Activated CD8-positive, alpha-beta memory T cell treated with anti-CD3 and anti-CD28 coated beads for 1 hour (primary cell): ENCODE data around the gene RSAD1.

Experiments used
- DNase-seq, 2 donors: peaks; one replicate each; pipeline ENCODE4 v3.0.0-alpha.2; 2020; ENCODE audit warnings: low read depth in 1 of 2; ENCODE audit errors: extremely low read depth in 1 of 2

Gene RSAD1

GRCh38 chr17:50517011-50517410 is 38.4 kb downstream of the RSAD1 start:
- DNase-seq, result no peak

- DNase-seq, result no peak
These were observed 39.1 kb downstream of the RSAD1 start for GRCh38 chr17:50517504-50518383.

- no peak for DNase-seq
These were observed 39.8 kb downstream of the RSAD1 start for GRCh38 chr17:50518384-50519023.

- DNase-seq, result no peak
These were observed 40.6 kb downstream of the RSAD1 start for GRCh38 chr17:50519141-50519834.

GRCh38 chr17:50520483-50520882 is 41.8 kb downstream of the RSAD1 start:
- no peak for DNase-seq

- DNase-seq, result no peak
These were observed 42.9 kb downstream of the RSAD1 start for GRCh38 chr17:50521514-50521913.

GRCh38 chr17:50522766-50523165 is 44.1 kb downstream of the RSAD1 start:
- DNase-seq, result no peak

GRCh38 chr17:50523208-50523607 is 44.5 kb downstream of the RSAD1 start:
- DNase-seq, result no peak

- no peak for DNase-seq
These were observed 46.2 kb downstream of the RSAD1 start for GRCh38 chr17:50524838-50525237.

- DNase-seq, result no peak
These were observed 48.6 kb downstream of the RSAD1 start for GRCh38 chr17:50527155-50527762.

GRCh38 chr17:50527949-50528474 is 49.4 kb downstream of the RSAD1 start:
- DNase-seq, result no peak

- DNase-seq, result no peak
These were observed 51.2 kb downstream of the RSAD1 start for GRCh38 chr17:50529849-50530248.

- DNase-seq, result no peak
These were observed 52.9 kb downstream of the RSAD1 start for GRCh38 chr17:50531428-50532025.

GRCh38 chr17:50532452-50533024 is 53.9 kb downstream of the RSAD1 start, which contains the start of gene EPN3:
Gene EPN3, plus strand, starts transcription at chr17:50532735. Its CDS starts 3,822 bp downstream, at chr17:50536557.
- no peak for DNase-seq

- DNase-seq, result no peak
These were observed 54.5 kb downstream of the RSAD1 start for GRCh38 chr17:50533185-50533584.

- DNase-seq, result no peak
These were observed 55.1 kb downstream of the RSAD1 start for GRCh38 chr17:50533720-50534148.

GRCh38 chr17:50534222-50534978 is 55.7 kb downstream of the RSAD1 start:
- no peak for DNase-seq

GRCh38 chr17:50534979-50535326 is 56.3 kb downstream of the RSAD1 start:
- DNase-seq, result no peak

- no peak for DNase-seq
These were observed 56.7 kb downstream of the RSAD1 start for GRCh38 chr17:50535407-50535806.
